HepG2 (cell line): Measurements from ENCODE around the gene MRFAP1. TPM values are rescaled to one million over a fixed set of nuclear protein-coding genes. Genes with fewer than 3 reads are reported as not detected.

ENCODE experiments used
- CEBPB ChIP-seq: IDR thresholded peaks from 2 replicates; pipeline ENCODE4 v1.6.1; 2011; ENCODE audit warnings: low read depth, low read length, improper control_type of control experiment, borderline replicate concordance
- CREM ChIP-seq, 2 experiments: sonication (generic) in 1 of 2; formaldehyde crosslinking in 1 of 2; IDR thresholded peaks; 2 replicates each; pipeline versions ENCODE4 v1.4.0 to v1.6.1; 2016 to 2020; ENCODE audit warnings: antibody characterized with exemption in 1 of 2, mild to moderate bottlenecking in 1 of 2, missing genetic modification reagents in 1 of 2
- DPF2 ChIP-seq: sonication (generic); formaldehyde crosslinking; IDR thresholded peaks from 2 replicates; pipeline ENCODE4 v1.4.0; 2020; ENCODE audit warnings: mild to moderate bottlenecking, low read depth, missing genetic modification reagents, borderline replicate concordance
- MEF2D ChIP-seq: sonication (generic); formaldehyde crosslinking; IDR thresholded peaks from 2 replicates; pipeline ENCODE4 v1.5.1; 2020; ENCODE audit warnings: mild to moderate bottlenecking, missing genetic modification reagents
- NFKB2 ChIP-seq: sonication (generic); formaldehyde crosslinking; IDR thresholded peaks from 2 replicates; pipeline ENCODE4 v1.4.0; 2020; ENCODE audit warnings: missing genetic modification reagents, borderline replicate concordance
- POLR2AphosphoS2 ChIP-seq: IDR thresholded peaks from 2 replicates; pipeline ENCODE4 v1.6.1; 2011; ENCODE audit warnings: low read depth, low read length, improper control_type of control experiment
- SATB2 ChIP-seq: sonication (generic); formaldehyde crosslinking; IDR thresholded peaks from 2 replicates; pipeline ENCODE4 v1.5.0; 2020; ENCODE audit warnings: missing genetic modification reagents
- TARDBP ChIP-seq: sonication (generic); formaldehyde crosslinking; IDR thresholded peaks from 2 replicates; pipeline ENCODE4 v1.8.0; 2022; ENCODE audit warnings: mild to moderate bottlenecking, missing genetic modification reagents
- TCF7L2 ChIP-seq: IDR thresholded peaks from 2 replicates; pipeline ENCODE4 v1.6.1; 2011; ENCODE audit warnings: mild to moderate bottlenecking, low read depth, low read length, moderate library complexity
- TEAD3 ChIP-seq: optimal IDR thresholded peaks from 2 replicates; pipeline ENCODE3; 2016; ENCODE audit warnings: borderline replicate concordance
- UBTF ChIP-seq: sonication (generic); formaldehyde crosslinking; IDR thresholded peaks from 2 replicates; pipeline ENCODE4 v1.4.0; 2020; ENCODE audit warnings: mild to moderate bottlenecking, missing genetic modification reagents
- ZBTB37 ChIP-seq: sonication (generic); formaldehyde crosslinking; IDR thresholded peaks from 2 replicates; pipeline ENCODE4 v1.4.0; 2020; ENCODE audit warnings: mild to moderate bottlenecking, missing genetic modification reagents
- ZFP91 ChIP-seq: sonication (generic); formaldehyde crosslinking; IDR thresholded peaks from 2 replicates; pipeline ENCODE4 v1.9.0; 2022; ENCODE audit warnings: missing genetic modification reagents, mild to moderate bottlenecking, borderline replicate concordance
- ZNF343 ChIP-seq: sonication (generic); formaldehyde crosslinking; IDR thresholded peaks from 2 replicates; pipeline ENCODE4 v1.4.0; 2020; ENCODE audit warnings: mild to moderate bottlenecking, missing genetic modification reagents
- ZNF614 ChIP-seq: IDR thresholded peaks from 2 replicates; pipeline ENCODE4 v1.6.1; 2018; ENCODE audit warnings: missing biosample characterization, missing genetic modification reagents, inconsistent platforms, borderline replicate concordance
- ZNF749 ChIP-seq: sonication (generic); formaldehyde crosslinking; IDR thresholded peaks from 2 replicates; pipeline ENCODE4 v1.8.0; 2022; ENCODE audit warnings: mild to moderate bottlenecking, missing genetic modification reagents, moderate library complexity, borderline replicate concordance
- ZNF816 ChIP-seq: sonication (generic); formaldehyde crosslinking; IDR thresholded peaks from 2 replicates; pipeline ENCODE4 v1.8.0; 2022; ENCODE audit warnings: missing genetic modification reagents, mild to moderate bottlenecking, borderline replicate concordance
- ZZZ3 ChIP-seq: sonication (generic); formaldehyde crosslinking; IDR thresholded peaks from 2 replicates; pipeline ENCODE4 v1.4.0; 2020; ENCODE audit warnings: missing genetic modification reagents, mild to moderate bottlenecking, borderline replicate concordance
- polyA plus RNA-seq, 8 experiments: library from polyadenylated mRNA; depleted of rRNA in 3 of 8; stranded (reverse) in 7 of 8; unstranded in 1 of 8; fragments of >200 nt; fragmentation: Illumina TruSeq in 4 of 8; extraction: Trizol in 4 of 8; gene quantifications; 2 replicates each; pipeline versions ENCODE4 v1.2.1 to v1.2.3, GENCODE V29; 2011 to 2016; ENCODE audit warnings: low read depth in 4 of 8, missing spikeins in 1 of 8, mixed read lengths in 1 of 8; ENCODE audit not compliant: insufficient read depth in 1 of 8
- total RNA-seq, 5 experiments: library from RNA; depleted of rRNA; stranded (reverse); fragments of >200 nt; fragmentation: Illumina TruSeq; extraction: Trizol; gene quantifications; 2 replicates each; pipeline ENCODE4 v1.2.3, GENCODE V29; 2016; ENCODE audit warnings: low read depth in 1 of 5

Gene MRFAP1
- total and polyA plus RNA-seq, 2 of the 13 experiments (the other 11 are each of a cell fraction or from before 2014, with no cell fraction given): 112 to 158 TPM

- TF ChIP-seq ZNF749 (CRISPR knock-in tag) (0 out of 2 replicates have a peak, but pooled peaks have one; percentile 35), UBTF (CRISPR knock-in tag) (peak; percentile 83), DPF2 (CRISPR knock-in tag) (0 out of 2 replicates have a peak, but pooled peaks have one; percentile 40), ZNF614 (CRISPR knock-in tag) (peak; percentile 61; the same call in 1 of the 2 replicates), NFKB2 (CRISPR knock-in tag) (no peak; the same call in 1 of the 2 replicates), ZFP91 (CRISPR knock-in tag) (peak; percentile 80), ZBTB37 (CRISPR knock-in tag) (no peak), CREM (IDR thresholded peaks at IDR 0.05) (peak; percentile 66), CREM (CRISPR knock-in tag; IDR thresholded peaks at IDR 0.05) (no peak), POLR2AphosphoS2 (peak; percentile 88; the same call in 1 of the 2 replicates), ZNF816 (CRISPR knock-in tag) (peak; percentile 93), TARDBP (CRISPR knock-in tag) (peak; percentile 84; the same call in 1 of the 2 replicates), ZZZ3 (CRISPR knock-in tag) (peak; percentile 68; the same call in 1 of the 2 replicates), TCF7L2 (no peak), TEAD3 (peak; percentile 82), MEF2D (no peak; the same call in 1 of the 2 replicates), CEBPB (no peak), ZNF343 (peak; percentile 31; the same call in 1 of the 2 replicates), SATB2 (CRISPR knock-in tag) (no peak; the same call in 1 of the 2 replicates)
Observed at GRCh38 chr4:6640292-6641163, at the start of gene MRFAP1 (continued).
